SH-SY5Y (cell line): ENCODE data around the gene XK.

Source experiments
- GATA2 ChIP-seq: IDR thresholded peaks from 2 replicates; pipeline ENCODE4 v1.6.1; 2011; ENCODE audit warnings: mild to moderate bottlenecking, low read depth, low read length
- GATA3 ChIP-seq: IDR thresholded peaks from 2 replicates; pipeline ENCODE4 v1.6.1; 2011; ENCODE audit warnings: low read depth, mild to moderate bottlenecking, low read length, moderate library complexity

- TF ChIP-seq GATA2 (no peak), GATA3 (no peak)
Measured at GRCh38 chrX:37662181-37662580, 23.4 kb upstream of the XK start.
